Endothelial cell of umbilical vein (primary cell): Measurements from ENCODE around the gene SIRT2.

Experiments
- CTCF ChIP-seq, 2 donors: IDR thresholded peaks; 1 replicate in 1 of 2; 2 replicates in 1 of 2; pipeline ENCODE4 v1.5.1; 2011; ENCODE audit warnings: low read length in 2 of 2, mild to moderate bottlenecking in 2 of 2, moderate library complexity in 2 of 2, control low read depth in 1 of 2, inconsistent platforms in 1 of 2, low read depth in 1 of 2; ENCODE audit not compliant: insufficient read depth in 1 of 2; ENCODE audit errors: extremely low read depth in 1 of 2
- EZH2 ChIP-seq: IDR thresholded peaks from 2 replicates; pipeline ENCODE4 v1.6.1; 2012; ENCODE audit warnings: borderline replicate concordance, low read depth, mild to moderate bottlenecking, moderate library complexity, low read length, inconsistent platforms; ENCODE audit not compliant: severe bottlenecking
- FOS ChIP-seq: IDR thresholded peaks from 2 replicates; pipeline ENCODE4 v1.6.1; 2011; ENCODE audit warnings: mild to moderate bottlenecking, low read length, moderate library complexity, borderline replicate concordance; ENCODE audit not compliant: insufficient read depth
- GATA2 ChIP-seq: IDR thresholded peaks from 2 replicates; pipeline ENCODE4 v1.7.0; 2011; ENCODE audit warnings: low read depth, mild to moderate bottlenecking, moderate library complexity, mixed read lengths, low read length; ENCODE audit not compliant: insufficient read length, insufficient read depth
- JUN ChIP-seq: IDR thresholded peaks from 2 replicates; pipeline ENCODE4 v1.6.1; 2011; ENCODE audit warnings: borderline replicate concordance, low read depth; ENCODE audit not compliant: insufficient read length, insufficient read depth
- MAX ChIP-seq: IDR thresholded peaks from 2 replicates; pipeline ENCODE4 v1.6.1; 2011; ENCODE audit not compliant: insufficient read depth, insufficient read length
- MYC ChIP-seq: IDR thresholded peaks from one replicate; pipeline ENCODE4 v1.6.1; 2011; ENCODE audit warnings: mild to moderate bottlenecking, low read depth, low read length
- POLR2A ChIP-seq: IDR thresholded peaks from 2 replicates; pipeline ENCODE4 v1.6.1; 2012; ENCODE audit warnings: low read depth, mild to moderate bottlenecking, control low read depth, low read length
- POLR2AphosphoS5 ChIP-seq: IDR thresholded peaks from 2 replicates; pipeline ENCODE4 v1.6.1; 2012; ENCODE audit warnings: low read depth, mild to moderate bottlenecking, control low read depth, low read length, moderate library complexity; ENCODE audit not compliant: insufficient read depth

- no peak for TF ChIP-seq CTCF (IDR thresholded peaks at IDR 0.05; ENCODE audit: extremely low read depth in 1 of 2, insufficient read depth in 1 of 2, low read depth in 1 of 2, low read length in 2 of 2)
- no peak for TF ChIP-seq POLR2AphosphoS5
- no peak for TF ChIP-seq EZH2
- no peak for TF ChIP-seq MAX
- no peak for TF ChIP-seq POLR2A
- no peak for TF ChIP-seq GATA2
- TF ChIP-seq MYC, result no peak
- TF ChIP-seq JUN, result no peak
- TF ChIP-seq FOS, result no peak
These were observed 21.4 kb upstream of the SIRT2 start for GRCh38 chr19:38920602-38921419.
